GM12801 (cell line): Measurements from ENCODE around the gene PSTPIP1.

ENCODE experiments used
- CTCF ChIP-seq: IDR thresholded peaks from one replicate; pipeline ENCODE4 v1.5.1; 2011; ENCODE audit warnings: control low read depth; ENCODE audit not compliant: insufficient read length; ENCODE audit errors: extremely low read depth

PSTPIP1 gene

DNA sequence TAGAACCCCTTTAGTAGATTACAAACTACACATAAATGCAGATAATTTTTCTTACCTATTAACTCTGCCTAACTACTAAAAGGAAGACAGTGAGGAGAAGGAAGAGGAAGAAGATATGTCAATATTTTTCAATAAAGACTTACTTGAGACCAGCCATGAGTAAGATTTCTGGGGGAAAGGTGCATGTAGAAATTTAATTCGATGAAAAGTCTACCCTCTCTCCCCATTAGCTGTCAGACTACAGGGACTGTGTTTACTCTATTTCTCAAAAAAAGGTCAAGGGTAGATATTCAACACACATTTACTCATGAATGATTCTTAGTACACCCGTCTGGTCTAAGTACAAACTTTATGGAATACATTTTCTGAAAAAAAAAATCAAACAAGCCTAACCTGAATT is 69.1 kb downstream of the PSTPIP1 start:
- TF ChIP-seq CTCF, result no peak

GRCh38 chr15:77064539-77065308 is 69.8 kb downstream of the PSTPIP1 start:
- no peak for TF ChIP-seq CTCF

- TF ChIP-seq CTCF, result no peak
Observed at GRCh38 chr15:77066971-77067690, 72.2 kb downstream of the PSTPIP1 start.

DNA sequence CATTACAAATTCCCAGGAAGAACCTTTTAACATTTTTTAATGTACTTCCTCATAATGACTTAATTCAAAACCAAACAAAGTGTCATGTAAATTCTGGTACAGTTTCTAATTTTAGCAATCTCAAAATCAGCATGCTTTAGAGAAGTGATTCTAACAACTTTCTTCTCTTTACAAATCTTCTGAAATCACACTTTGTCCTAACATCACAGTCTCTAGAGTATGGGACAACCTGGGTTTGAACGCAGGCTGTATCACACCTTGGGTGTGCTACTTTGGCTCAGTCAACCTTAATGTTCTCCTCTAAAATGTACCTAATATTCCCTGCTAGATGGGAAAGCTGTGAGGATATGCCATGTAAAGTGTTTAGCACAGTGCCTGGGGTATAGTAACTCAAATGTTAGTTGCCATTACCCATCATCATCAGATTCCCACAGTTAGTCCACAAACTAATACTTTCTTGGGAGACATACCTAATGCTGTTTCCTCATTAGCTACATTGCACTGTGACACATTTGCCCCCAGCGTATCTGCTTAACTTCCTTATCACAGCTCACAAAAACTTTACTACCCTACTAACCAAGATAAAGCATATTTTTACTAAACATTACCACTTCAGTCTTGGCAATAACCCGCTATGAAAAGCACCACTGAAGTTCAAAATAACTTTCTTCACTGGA is 72.9 kb downstream of the PSTPIP1 start:
- TF ChIP-seq CTCF, result no peak

- no peak for TF ChIP-seq CTCF
Observed at GRCh38 chr15:77068633-77069032, 73.7 kb downstream of the PSTPIP1 start.

DNA sequence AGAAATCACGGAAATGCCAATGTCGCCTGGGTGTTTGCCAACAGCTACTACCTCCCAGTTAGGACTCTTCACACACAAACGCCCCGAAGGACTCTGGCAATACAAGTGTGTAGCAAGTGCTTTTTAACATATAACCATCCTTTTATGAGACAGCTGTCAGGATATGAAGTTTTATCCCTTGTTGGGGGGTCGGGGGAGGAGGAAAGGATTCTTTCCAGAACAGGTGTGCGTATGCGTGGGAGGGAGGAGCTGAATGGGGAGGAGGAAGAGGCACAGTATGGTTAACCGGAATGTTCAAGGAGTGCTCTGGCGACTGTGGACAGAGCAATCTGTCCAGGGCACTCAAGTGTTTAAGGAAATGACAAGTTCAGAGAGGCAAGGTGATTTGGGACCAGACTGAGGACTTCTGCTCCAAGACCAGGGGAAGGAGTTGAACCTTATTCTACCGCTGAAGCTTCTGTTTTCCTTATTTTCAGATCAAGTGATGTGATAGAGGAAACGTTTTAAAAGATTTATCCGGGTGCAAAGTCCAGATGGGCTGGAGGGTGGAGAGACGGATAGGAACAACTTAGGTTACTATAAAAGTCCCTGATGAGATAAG is 74.7 kb downstream of the PSTPIP1 start:
- no peak for TF ChIP-seq CTCF

DNA sequence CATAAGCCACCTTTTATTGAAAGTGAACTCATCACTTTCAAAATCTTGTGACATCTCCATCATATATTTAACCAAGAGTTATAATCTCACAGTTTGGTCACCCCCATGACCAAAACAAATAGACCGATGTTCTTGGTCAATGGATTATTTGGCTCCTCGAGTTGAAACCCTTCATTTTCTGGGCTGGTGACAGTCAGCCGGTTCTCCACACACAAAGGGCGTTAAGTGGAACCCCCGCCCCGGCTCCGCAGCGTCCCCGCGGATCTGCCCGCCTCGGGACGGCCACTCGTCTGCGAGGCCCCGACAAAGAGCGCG is 75.2 kb downstream of the PSTPIP1 start:
- TF ChIP-seq CTCF, result no peak
